ENCODE data around the gene IFI27L1. TPM values are rescaled to one million over a fixed set of nuclear protein-coding genes. Genes with fewer than 3 reads are reported as not detected.

The IFI27L1 gene
- total RNA-seq, 3 donors from 2014 or later (not counting 1 experiment from before 2014, with no cell fraction given), result 10.1 to 15.1 (median 12.1) TPM

GRCh38 chr14:94054401-94054800 lies 26.7 kb upstream of the IFI27L1 start:
- no peak overlapping the region for H3K4me3 ChIP-seq (ENCODE audit: low read length)
- Mint-ChIP-seq H3K36me3 (peaks cover 40% of the 10 kb centered on the region), H3K27ac (peak overlapping the region; percentile 6 to 82), H3K4me1 (peaks cover 51 to 53% of the 10 kb centered on the region in 2 donors), H3K9me3 (no peaks in the 10 kb centered on the region), H3K27me3 (ENCODE audit: low read depth in 2 of 2) (no peaks in the 10 kb centered on the region), H3K4me3 (no peak overlapping the region)
- H3K27me3 ChIP-seq (ENCODE audit: control insufficient read depth, insufficient read depth, low read length), result no peaks in the 10 kb centered on the region
- DNase-seq, result no peak
- no peaks in the 10 kb centered on the region for H3K9me3 ChIP-seq (ENCODE audit: control insufficient read depth, insufficient read depth, low read length)
- H3K36me3 ChIP-seq (ENCODE audit: control insufficient read depth, insufficient read depth, low read length), result peaks cover 83% of the 10 kb centered on the region
- 100% methylated on average over 1 of the region's 1 CpG for WGBS (ENCODE audit: insufficient coverage)
- no peak for TF ChIP-seq CTCF (IDR thresholded peaks at IDR 0.05)
- intact Hi-C loops (cut with micrococcal nuclease), result no loop called here
- ATAC-seq, result peak in 1 of 3 donors; percentile 14
- H3K27ac ChIP-seq (ENCODE audit: low read length), result no peak overlapping the region
- H3K4me1 ChIP-seq (ENCODE audit: control insufficient read depth, insufficient read depth, low read length), result peaks cover 26% of the 10 kb centered on the region

DNA sequence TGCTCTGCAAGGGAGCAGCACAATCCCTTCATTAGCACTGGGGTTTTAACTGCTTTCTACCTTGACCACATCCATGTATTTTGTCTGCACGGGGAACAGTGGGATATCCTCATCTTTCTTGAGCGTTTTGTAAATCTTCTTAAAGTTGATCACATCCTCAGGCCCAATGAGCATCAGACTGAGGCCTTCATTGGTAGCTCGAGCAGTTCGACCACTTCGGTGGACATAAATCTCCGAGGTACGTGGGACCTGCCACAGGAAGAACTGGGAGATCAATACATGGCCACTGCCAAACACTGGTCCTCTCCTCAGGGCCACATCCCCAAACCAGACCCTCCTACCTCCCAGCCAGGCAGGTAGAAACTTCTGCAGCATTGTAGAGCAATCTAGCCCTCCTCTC lies 26.2 kb upstream of the IFI27L1 start:
- Mint-ChIP-seq H3K27me3 (ENCODE audit: low read depth in 2 of 2) (no peaks in the 10 kb centered on the region), H3K27ac (peak overlapping the region in 1 of 2 donors; percentile 82), H3K36me3 (peaks cover 39% of the 10 kb centered on the region), H3K4me1 (peaks cover 51 to 53% of the 10 kb centered on the region in 2 donors), H3K9me3 (no peaks in the 10 kb centered on the region), H3K4me3 (no peak overlapping the region)
- H3K27ac ChIP-seq (ENCODE audit: low read length), result no peak overlapping the region
- DNase-seq (no peak), ATAC-seq (no peak)
- TF ChIP-seq CTCF (IDR thresholded peaks at IDR 0.05), result no peak
- WGBS (ENCODE audit: insufficient coverage), result 97% methylated on average over 7 of the region's 7 CpGs
- no peaks in the 10 kb centered on the region for H3K9me3 ChIP-seq (ENCODE audit: control insufficient read depth, insufficient read depth, low read length)
- H3K4me1 ChIP-seq (ENCODE audit: control insufficient read depth, insufficient read depth, low read length), result peaks cover 26% of the 10 kb centered on the region
- no peak overlapping the region for H3K4me3 ChIP-seq (ENCODE audit: low read length)
- no peaks in the 10 kb centered on the region for H3K27me3 ChIP-seq (ENCODE audit: control insufficient read depth, insufficient read depth, low read length)
- H3K36me3 ChIP-seq (ENCODE audit: control insufficient read depth, insufficient read depth, low read length), result peaks cover 82% of the 10 kb centered on the region
- intact Hi-C loops (cut with micrococcal nuclease), result no loop called here

DNA sequence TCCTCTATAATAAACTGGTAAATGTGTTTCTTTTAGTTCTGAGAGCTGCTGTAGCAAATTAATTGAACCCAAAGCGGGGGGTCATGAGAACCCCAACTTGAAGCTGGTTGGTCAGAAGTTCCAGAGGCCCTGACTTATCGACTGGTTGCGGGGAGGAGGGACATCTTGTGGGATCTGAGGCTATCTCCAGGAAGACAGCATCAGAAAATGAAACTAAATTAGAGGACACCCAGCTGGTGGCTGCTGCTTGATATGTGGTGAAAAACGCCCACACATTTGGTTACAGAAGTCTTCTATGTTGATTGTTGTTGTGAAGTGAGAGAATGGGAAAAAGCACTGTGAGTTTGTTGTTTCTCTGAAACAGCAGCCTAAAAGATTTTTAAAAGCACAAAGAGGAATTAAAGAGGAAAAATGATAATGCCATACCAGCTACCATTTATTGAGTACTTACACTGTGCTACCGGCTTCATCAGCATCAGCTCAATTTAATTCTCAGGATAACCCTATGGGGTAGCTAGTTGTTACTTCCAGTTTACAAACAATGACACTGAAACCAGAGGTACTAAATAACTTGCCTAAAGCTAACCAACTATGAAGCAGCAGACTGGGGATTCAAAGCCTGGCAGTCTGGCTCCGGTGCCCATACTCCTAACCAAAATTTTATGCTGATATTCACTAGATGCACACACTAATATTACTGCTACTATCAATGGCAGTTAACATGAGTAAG lies 24.4 kb upstream of the IFI27L1 start:
- Mint-ChIP-seq H3K36me3 (peaks cover 27% of the 10 kb centered on the region), H3K4me3 (peak overlapping the region; percentile 76), H3K27me3 (ENCODE audit: low read depth in 2 of 2) (no peaks in the 10 kb centered on the region), H3K4me1 (peaks cover 51 to 59% of the 10 kb centered on the region in 2 donors), H3K9me3 (no peaks in the 10 kb centered on the region), H3K27ac (peak overlapping the region; percentile 82 to 87)
- H3K4me3 ChIP-seq (ENCODE audit: low read length), result no peak overlapping the region
- WGBS (ENCODE audit: insufficient coverage), result 42% methylated on average over 6 of the region's 6 CpGs
- H3K36me3 ChIP-seq (ENCODE audit: control insufficient read depth, insufficient read depth, low read length), result peaks cover 83% of the 10 kb centered on the region
- peak; percentile 77 to 83 (median 78) for ATAC-seq
- peak overlapping the region; percentile 63 for H3K27ac ChIP-seq (ENCODE audit: low read length)
- TF ChIP-seq CTCF (IDR thresholded peaks at IDR 0.05), result no peak
- peak in 1 of 2 donors; percentile 55 for DNase-seq
- H3K9me3 ChIP-seq (ENCODE audit: control insufficient read depth, insufficient read depth, low read length), result no peaks in the 10 kb centered on the region
- intact Hi-C loops (cut with micrococcal nuclease), result loop anchor here (2.0 kb wide), 1 partner anchor 24 kb away; the partner anchor contains the start of genes DDX24 and IFI27L1
- peaks cover 26% of the 10 kb centered on the region for H3K4me1 ChIP-seq (ENCODE audit: control insufficient read depth, insufficient read depth, low read length)
- H3K27me3 ChIP-seq (ENCODE audit: control insufficient read depth, insufficient read depth, low read length), result no peaks in the 10 kb centered on the region

All from natural killer cell (primary cell).